Brain pericyte (primary cell): ENCODE measurements around the gene NMRK2.

Experiments used
- DNase-seq: peaks from one replicate; pipeline ENCODE4 v3.0.0-alpha.2; 2012; ENCODE audit warnings: low read depth, low spot score

The NMRK2 gene

GRCh38 chr19:3981736-3982681, 49.1 kb downstream of the NMRK2 start:
- DNase-seq = no peak

- no peak for DNase-seq
Measured at GRCh38 chr19:3982701-3983541, 50.1 kb downstream of the NMRK2 start.

GRCh38 chr19:3983542-3983914, 50.7 kb downstream of the NMRK2 start:
- DNase-seq = no peak

- DNase-seq = no peak
Measured at GRCh38 chr19:3983936-3984583, 51.2 kb downstream of the NMRK2 start.

GRCh38 chr19:3984584-3984907, 51.7 kb downstream of the NMRK2 start:
- no peak for DNase-seq

- peak; percentile 76 for DNase-seq
Measured at GRCh38 chr19:3984908-3985642, 52.2 kb downstream of the NMRK2 start, which contains the start of gene EEF2. Gene EEF2 (minus strand): TSS chr19:3985463. CDS start chr19:3985380, 83 bp downstream.

- DNase-seq = no peak
Measured at GRCh38 chr19:3985643-3986259, 52.9 kb downstream of the NMRK2 start.

GRCh38 chr19:3986260-3987041, 53.6 kb downstream of the NMRK2 start:
- DNase-seq = no peak

- DNase-seq = no peak
Measured at GRCh38 chr19:3987619-3988371, 54.9 kb downstream of the NMRK2 start.

GRCh38 chr19:3990815-3991117, 57.9 kb downstream of the NMRK2 start:
- DNase-seq = no peak
